ENCODE results near the gene DCANP1. TPM values are rescaled to one million over a fixed set of nuclear protein-coding genes. Genes with fewer than 3 reads are reported as not detected.

Gene DCANP1
- total RNA-seq, 1 donor = not detected

GRCh38 chr5:135441350-135441831 is 5.8 kb downstream of the DCANP1 start:
- DNase-seq (ENCODE audit: insufficient read length, low spot score, missing footprints) = no peak
- no peak overlapping the region for H3K4me3 ChIP-seq (ENCODE audit: insufficient read depth, low read length)
- TF ChIP-seq CTCF (IDR thresholded peaks at IDR 0.05; ENCODE audit: extremely low read depth, low read depth, low read length) = no peak

GRCh38 chr5:135440916-135441315 is 6.2 kb downstream of the DCANP1 start:
- H3K27ac ChIP-seq (ENCODE audit: low read depth, low read length) = no peak overlapping the region
- no peaks in the 10 kb centered on the region for H4K20me1 ChIP-seq (ENCODE audit: insufficient read depth, low read length)
- no peaks in the 10 kb centered on the region for H3K36me3 ChIP-seq (ENCODE audit: insufficient read depth, low read length)
- no peaks in the 10 kb centered on the region for H3K27me3 ChIP-seq (ENCODE audit: insufficient read depth, low read length)
- peaks cover 15% of the 10 kb centered on the region for H3K4me1 ChIP-seq (ENCODE audit: insufficient read depth, low read length)
- no peak overlapping the region for H2AFZ ChIP-seq (ENCODE audit: low read length)
- TF ChIP-seq CTCF (IDR thresholded peaks at IDR 0.05; ENCODE audit: extremely low read depth, low read depth, low read length) = no peak
- H3K9me3 ChIP-seq (ENCODE audit: low read depth, low read length) = no peaks in the 10 kb centered on the region
- no peak for DNase-seq (ENCODE audit: insufficient read length, low spot score, missing footprints)
- H3K4me3 ChIP-seq (ENCODE audit: insufficient read depth, low read length) = no peak overlapping the region
- no peaks in the 10 kb centered on the region for H3K79me2 ChIP-seq (ENCODE audit: insufficient read depth, low read length)
- H3K4me2 ChIP-seq (ENCODE audit: insufficient read depth, low read length) = no peak overlapping the region

More at GRCh38 chr5:135441350-135441831, 5.8 kb downstream of the DCANP1 start:
- Histone ChIP-seq H3K9me3 (ENCODE audit: low read depth, low read length) (no peaks in the 10 kb centered on the region), H3K27me3 (ENCODE audit: insufficient read depth, low read length) (no peaks in the 10 kb centered on the region), H3K79me2 (ENCODE audit: insufficient read depth, low read length) (no peaks in the 10 kb centered on the region), H3K4me1 (ENCODE audit: insufficient read depth, low read length) (peaks cover 15% of the 10 kb centered on the region), H3K4me2 (ENCODE audit: insufficient read depth, low read length) (no peak overlapping the region), H4K20me1 (ENCODE audit: insufficient read depth, low read length) (no peaks in the 10 kb centered on the region), H3K36me3 (ENCODE audit: insufficient read depth, low read length) (no peaks in the 10 kb centered on the region), H3K27ac (ENCODE audit: low read depth, low read length) (no peak overlapping the region), H2AFZ (ENCODE audit: low read length) (peak overlapping the region; percentile 29)

- Histone ChIP-seq H3K4me2 (ENCODE audit: insufficient read depth, low read length) (no peak overlapping the region), H3K4me3 (ENCODE audit: insufficient read depth, low read length) (no peak overlapping the region), H3K4me1 (ENCODE audit: insufficient read depth, low read length) (peaks cover 23% of the 10 kb centered on the region), H2AFZ (ENCODE audit: low read length) (no peak overlapping the region), H3K9me3 (ENCODE audit: low read depth, low read length) (no peaks in the 10 kb centered on the region), H3K79me2 (ENCODE audit: insufficient read depth, low read length) (no peaks in the 10 kb centered on the region), H4K20me1 (ENCODE audit: insufficient read depth, low read length) (no peaks in the 10 kb centered on the region), H3K27ac (ENCODE audit: low read depth, low read length) (no peak overlapping the region), H3K36me3 (ENCODE audit: insufficient read depth, low read length) (no peaks in the 10 kb centered on the region), H3K27me3 (ENCODE audit: insufficient read depth, low read length) (no peaks in the 10 kb centered on the region)
- DNase-seq (ENCODE audit: insufficient read length, low spot score, missing footprints) = peak; percentile 17
- TF ChIP-seq CTCF (IDR thresholded peaks at IDR 0.05; ENCODE audit: extremely low read depth, low read depth, low read length) = no peak
Observed at GRCh38 chr5:135439231-135440205, 7.6 kb downstream of the DCANP1 start.

GRCh38 chr5:135438636-135439221 is 8.4 kb downstream of the DCANP1 start:
- peak; percentile 15 for DNase-seq (ENCODE audit: insufficient read length, low spot score, missing footprints)

More at GRCh38 chr5:135438636-135439221, 8.4 kb downstream of the DCANP1 start:
- H4K20me1 ChIP-seq (ENCODE audit: insufficient read depth, low read length) = no peaks in the 10 kb centered on the region
- no peaks in the 10 kb centered on the region for H3K79me2 ChIP-seq (ENCODE audit: insufficient read depth, low read length)
- H3K27me3 ChIP-seq (ENCODE audit: insufficient read depth, low read length) = no peaks in the 10 kb centered on the region
- TF ChIP-seq CTCF (IDR thresholded peaks at IDR 0.05; ENCODE audit: extremely low read depth, low read depth, low read length) = no peak
- H3K27ac ChIP-seq (ENCODE audit: low read depth, low read length) = no peak overlapping the region
- peaks cover 31% of the 10 kb centered on the region for H3K4me1 ChIP-seq (ENCODE audit: insufficient read depth, low read length)
- H3K9me3 ChIP-seq (ENCODE audit: low read depth, low read length) = no peaks in the 10 kb centered on the region
- no peaks in the 10 kb centered on the region for H3K36me3 ChIP-seq (ENCODE audit: insufficient read depth, low read length)
- no peak overlapping the region for H3K4me2 ChIP-seq (ENCODE audit: insufficient read depth, low read length)
- no peak overlapping the region for H3K4me3 ChIP-seq (ENCODE audit: insufficient read depth, low read length)
- no peak overlapping the region for H2AFZ ChIP-seq (ENCODE audit: low read length)

Measured in osteoblast (primary cell).